Cerebellar cortex (tissue), 1 donor: ENCODE data around the gene SOX21.
"Not testable (repeated sequence)": the region's sequence is repeated elsewhere in the genome, so short reads cannot be mapped to it uniquely, and the experiment has no call there.

Source experiments
- DNase-seq: peaks from one replicate; pipeline ENCODE4 v3.0.0-alpha.2; 2015; ENCODE audit warnings: low spot score

Gene SOX21

DNA sequence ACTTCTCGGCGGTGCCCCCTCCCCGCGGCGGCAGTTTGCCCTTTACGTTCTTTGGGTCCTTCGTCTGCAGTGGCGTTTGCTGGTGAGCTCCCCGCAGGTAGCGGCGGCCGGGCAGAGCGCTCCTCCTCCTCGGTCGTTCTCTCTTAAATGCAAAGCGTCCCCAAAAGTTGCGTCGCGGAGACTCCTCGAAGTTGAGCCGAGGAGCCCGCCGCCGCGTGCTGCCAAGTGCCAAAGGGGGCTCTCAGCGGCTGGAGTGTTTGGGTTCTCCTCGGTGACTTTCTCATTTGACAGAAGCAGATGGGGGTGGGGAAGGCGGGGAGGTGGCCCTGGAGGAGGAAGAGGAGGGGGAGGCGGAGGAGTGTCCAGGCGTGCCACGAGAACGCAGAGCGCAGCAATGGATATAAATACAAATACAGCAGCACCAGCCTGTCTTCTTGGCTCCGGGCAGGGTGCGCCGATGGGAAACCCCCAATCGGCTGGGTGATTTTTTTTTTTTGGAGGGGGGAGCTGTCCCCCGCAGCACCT is at the start of gene SOX21:
Gene SOX21, minus strand, starts transcription at position 259 of the 525 bp plus-strand sequence. CDS start 496 bp downstream, outside the sequence.
- no peak for DNase-seq

DNA sequence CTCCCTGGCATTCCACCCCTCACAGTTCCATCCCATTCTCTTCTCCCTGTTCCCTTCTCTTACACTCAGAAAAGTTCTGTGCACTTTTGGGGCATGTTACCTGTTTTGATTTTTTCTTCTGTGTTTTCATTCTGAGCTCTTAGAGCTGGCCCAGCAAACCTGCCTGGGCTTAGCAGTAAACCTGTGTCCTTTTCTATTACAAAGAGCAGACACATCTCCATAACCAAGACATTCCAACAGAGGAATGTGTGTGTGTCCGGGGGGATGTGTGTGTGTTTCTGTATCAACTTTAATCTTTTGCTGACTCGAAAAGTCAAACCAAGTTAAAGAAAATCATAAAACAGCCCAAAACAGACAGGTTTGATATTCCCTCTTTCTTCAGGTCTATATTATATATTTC is 49.1 kb upstream of the SOX21 start:
- no peak for DNase-seq

DNA sequence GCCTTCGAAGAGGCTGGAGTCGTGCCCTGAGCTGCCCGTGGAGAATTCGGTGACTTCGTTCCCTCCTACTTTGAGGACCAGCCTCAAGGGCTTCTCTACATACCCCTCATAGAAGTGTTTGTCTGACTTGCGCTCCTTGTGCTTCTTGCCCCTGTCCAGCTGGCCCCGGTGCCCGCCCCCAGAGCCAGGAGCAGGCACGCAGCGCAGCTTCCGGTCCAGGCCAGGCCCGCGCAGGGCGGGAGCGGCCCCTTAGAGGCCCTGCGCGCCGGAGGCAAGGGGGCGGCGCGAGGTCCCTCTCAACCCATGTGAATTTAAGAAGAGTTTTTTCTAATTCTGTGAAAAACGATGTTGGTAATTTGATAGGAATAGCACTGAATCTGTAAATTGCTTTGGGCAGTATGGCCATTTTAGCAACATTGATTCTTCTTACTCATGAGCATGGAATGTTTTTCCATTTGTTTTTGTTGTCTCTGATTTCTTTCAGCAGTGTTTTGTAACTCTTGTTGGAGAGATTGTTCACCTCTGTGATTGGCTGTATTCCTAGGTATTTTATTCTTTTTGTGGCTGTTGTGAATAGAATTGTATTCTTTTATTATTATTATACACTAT is 46.9 kb upstream of the SOX21 start:
- no peak for DNase-seq

DNA sequence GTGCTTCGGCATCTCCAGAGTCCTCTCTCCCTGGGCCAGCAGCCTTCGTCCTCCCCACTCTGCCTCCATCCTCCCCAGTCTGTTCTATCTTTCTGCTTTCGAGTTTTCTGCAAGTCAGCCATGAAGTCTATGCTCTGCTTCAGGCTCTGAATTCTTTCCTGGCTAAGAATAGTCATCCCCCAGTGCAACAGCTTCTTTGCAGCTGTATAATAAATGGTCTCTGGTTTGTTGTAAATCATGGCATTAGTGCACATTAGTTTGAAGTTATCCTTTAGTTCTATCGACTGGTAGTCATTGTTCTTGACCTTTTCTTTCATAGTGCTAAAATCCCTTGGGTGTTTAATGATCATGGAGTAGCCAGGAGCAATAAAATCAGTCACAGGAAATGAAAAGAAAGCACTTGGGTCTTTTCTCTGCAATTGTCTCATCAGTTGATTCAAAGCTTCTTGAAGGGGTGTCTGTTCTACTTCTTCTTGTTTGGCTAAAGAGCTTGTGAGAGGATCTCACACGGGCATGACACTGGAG is 46.2 kb upstream of the SOX21 start:
- DNase-seq = no peak

DNA sequence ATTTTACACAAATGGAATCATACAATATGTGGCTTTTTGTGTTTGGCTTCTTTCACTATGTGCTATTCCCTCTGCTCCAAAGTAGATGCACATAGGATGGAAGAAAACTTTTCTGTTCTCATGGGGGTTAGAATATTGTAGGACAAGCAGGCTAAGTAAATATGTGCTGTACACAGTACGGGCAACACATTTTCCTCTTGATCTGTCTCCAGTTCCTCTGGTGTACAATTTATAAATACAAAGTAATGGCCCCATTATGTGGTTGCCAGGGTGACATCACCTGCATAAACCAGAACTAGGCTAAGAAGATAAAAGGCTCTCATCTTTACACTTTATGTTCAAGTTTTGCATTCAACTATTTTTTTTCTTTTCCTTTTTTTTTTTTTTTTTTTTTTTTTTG is 41.0 kb upstream of the SOX21 start:
- DNase-seq = no peak

DNA sequence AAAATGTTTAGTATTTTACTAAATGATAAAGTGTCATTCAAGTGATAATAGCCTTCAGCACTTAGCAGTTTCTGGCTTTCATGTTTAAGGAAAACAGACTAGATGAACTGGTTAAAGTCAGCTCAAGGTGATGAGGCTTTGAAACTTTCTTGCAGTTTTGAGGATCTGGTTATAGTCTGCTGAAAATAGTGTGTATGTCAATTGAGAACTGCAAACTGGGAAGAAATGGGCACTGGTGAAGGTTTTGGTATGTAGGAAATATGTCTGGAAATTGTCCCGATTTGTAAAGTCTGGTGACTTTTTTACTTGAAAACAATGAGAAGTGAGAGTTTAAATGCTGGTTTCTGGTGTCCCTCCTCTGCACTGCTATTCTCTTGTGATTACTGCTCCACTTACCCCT is 36.8 kb upstream of the SOX21 start:
- DNase-seq = no peak

DNA sequence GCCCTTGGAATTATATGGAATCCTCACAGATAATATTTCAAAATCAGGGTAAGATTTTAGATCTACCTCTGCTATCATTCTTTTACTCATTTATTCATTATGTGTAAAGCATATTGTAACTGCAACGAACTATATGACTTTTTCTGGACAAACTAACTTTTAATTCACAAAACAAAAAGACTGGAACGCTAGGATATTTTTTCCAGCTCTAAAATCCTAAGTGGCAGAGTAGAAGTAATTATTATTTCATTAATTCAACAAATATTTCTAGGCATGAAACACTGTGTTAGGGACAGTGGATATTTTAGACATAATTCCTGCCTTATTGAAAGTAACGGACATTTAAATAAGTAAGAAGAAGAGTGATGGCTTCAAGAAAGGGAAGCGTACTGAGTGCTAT is 26.9 kb upstream of the SOX21 start:
- DNase-seq = no peak

DNA sequence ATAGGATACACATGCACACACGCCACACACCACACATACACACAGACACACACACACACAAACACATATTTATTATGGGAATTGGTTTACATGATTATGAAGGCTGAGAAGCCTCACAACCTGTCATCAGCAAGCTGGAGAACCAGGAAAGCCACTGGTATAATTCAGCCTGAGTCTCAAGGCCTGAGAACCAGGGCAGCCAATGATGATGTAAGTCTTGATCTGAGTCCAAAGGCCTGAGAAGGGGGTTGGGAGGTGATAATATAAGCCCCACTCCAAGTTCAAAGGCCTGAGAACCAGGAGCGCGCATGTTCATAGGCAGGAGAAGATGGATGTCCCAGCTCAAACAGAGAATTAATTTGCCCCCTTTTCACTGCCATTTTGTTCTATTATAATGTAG is 18.7 kb upstream of the SOX21 start:
- no peak for DNase-seq

DNA sequence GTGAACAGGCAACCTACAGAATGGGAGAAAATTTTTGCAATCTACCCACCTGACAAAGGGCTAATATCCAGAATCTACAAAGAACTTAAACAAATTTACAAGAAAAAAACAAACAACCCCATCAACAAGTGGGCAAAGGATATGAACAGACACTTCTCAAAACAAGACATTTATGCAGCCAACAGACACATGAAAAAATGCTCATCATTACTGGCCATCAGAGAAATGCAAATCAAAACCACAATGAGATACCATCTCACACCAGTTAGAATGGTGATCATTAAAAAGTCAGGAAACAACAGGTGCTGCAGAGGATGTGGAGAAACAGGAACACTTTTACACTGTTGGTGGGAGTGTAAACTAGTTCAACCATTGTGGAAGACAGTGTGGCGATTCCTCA is 17.6 kb upstream of the SOX21 start:
- not testable (repeated sequence) for DNase-seq

DNA sequence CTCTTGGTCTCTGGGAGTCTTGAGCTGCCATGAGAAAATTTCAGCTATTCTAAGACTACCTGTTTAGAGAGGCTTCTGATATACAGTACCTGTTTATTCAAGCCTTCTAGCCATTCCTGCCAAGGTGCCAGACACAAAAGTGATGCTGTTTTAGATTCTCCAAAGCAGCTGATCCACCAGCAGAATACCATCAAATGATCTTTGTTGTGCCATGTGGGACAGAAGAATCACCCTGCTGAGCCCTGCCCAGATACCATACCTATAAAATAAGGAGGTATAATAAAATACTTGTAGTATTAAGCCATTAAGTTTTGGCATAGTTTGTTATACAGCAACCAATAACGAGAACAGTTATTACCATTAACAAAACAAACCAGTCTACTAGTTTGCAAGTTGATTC is 14.1 kb upstream of the SOX21 start:
- no peak for DNase-seq

DNA sequence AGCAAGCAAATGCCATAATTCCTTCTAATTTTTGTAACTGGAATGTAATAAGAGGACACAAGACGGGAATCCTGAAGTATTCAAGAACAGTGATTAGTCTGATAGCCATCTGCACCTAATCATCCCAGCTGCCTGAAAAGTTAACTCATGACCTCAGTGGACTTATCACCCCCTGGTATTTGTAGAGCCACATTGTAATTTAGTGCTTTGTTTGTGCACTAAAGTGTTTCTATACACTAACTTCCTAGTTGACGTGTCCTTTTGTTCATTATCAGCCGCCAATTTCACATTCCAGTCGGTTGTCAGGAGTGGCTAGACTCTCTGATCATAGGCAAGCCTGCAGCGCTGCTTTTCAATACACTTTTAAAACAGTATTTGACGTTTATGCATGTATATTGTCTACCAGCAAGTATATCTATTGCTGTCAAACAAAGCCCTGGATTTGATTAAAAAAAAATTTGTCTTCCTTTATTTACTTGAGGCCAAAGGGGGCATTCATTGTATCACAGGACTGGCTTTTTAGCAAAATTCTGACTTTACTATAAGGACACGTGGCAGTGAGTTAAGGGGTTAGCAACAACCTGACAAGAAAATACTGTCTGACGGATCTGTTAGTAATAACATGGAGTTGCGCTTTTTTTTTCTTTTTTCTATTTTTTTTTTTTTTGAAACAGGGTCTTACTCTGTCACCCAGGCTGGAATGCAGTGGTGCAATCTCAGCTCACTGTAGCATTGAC is 10.4 kb upstream of the SOX21 start:
- no peak for DNase-seq

DNA sequence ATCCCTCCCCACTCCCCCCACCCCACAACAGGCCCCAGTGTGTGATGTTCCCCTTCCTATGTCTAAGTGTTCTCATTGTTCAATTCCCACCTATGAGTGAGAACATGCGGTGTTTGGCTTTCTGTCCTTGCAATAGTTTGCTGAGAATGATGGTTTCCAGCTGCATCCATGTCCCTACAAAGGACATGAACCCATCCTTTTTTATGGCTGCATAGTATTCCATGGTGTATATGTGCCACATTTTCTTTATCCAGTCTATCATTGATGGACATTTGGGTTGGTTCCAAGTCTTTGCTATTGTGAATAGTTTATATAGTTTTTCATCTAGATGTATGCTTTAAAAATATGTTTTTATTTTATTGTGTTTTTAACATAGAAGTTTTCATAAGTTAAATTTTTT is 6.4 kb upstream of the SOX21 start:
- DNase-seq = not testable (repeated sequence)

DNA sequence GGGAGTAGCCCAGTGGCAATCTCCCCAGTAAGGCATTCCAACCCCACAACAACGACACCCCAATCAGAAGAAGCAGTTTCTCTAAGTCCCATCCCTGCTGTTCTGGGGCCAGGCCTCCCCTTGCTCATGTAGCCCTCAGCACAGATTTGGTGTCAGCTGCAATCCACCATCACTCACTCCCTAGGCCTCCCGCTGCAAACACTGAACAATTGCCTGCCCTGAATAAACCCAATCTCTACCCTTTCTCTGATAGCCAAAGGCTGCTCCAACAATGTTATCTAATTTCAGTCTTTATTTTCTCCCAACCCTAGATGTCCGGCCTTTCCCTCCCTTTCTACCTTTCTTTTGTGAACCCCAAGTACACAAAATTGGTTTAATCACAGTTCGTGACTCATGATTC is 5.6 kb upstream of the SOX21 start:
- no peak for DNase-seq

DNA sequence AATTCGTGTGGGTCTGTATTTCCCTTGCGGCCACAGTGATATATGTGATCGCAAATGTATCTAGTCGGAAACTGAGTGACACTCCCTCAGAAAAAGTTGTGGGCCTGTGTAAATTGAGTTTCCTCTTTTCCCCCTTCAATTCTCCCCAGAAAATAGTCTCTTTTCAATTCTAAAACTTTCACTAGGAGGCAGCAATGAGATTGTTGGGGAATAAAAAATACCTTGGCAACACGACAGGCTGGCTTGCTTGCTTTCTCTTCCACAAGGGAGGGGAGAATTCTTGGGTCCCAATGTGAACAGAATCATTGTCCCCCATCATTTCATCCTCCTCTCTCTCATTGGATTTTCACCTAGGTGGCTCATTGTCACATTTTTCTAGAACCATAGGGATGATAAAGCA is 3.7 kb upstream of the SOX21 start:
- DNase-seq = no peak

DNA sequence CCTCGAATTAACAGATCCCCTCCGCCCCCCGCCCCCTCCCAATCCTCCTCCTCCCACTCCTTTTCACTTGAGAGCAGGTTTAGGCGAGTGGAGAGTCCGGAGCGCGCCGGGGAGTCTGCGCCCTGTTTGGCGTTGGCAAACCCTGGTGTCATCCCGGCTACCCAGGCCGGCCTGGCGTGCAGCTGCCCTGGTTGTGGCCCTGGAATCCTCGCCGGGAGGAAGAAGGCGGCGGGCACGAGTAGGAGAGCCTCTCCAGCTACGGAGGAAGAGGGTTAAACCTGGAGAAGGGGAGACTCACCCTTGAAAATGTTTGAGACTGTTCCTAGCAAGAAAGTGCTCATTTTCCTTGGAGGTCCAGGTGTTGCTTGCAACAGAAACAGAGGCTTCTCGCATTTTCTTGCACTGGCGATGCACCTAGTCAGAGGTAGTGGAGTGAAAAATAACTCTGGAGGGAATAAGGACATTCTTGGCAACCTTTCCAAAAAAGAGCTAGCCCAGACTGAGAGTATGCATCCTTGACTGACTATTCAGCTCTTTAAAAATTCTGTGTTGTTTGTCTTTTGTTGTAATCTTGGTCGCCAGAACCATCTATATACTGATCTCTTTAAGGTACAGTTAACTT is 1.3 kb upstream of the SOX21 start:
- no peak for DNase-seq

DNA sequence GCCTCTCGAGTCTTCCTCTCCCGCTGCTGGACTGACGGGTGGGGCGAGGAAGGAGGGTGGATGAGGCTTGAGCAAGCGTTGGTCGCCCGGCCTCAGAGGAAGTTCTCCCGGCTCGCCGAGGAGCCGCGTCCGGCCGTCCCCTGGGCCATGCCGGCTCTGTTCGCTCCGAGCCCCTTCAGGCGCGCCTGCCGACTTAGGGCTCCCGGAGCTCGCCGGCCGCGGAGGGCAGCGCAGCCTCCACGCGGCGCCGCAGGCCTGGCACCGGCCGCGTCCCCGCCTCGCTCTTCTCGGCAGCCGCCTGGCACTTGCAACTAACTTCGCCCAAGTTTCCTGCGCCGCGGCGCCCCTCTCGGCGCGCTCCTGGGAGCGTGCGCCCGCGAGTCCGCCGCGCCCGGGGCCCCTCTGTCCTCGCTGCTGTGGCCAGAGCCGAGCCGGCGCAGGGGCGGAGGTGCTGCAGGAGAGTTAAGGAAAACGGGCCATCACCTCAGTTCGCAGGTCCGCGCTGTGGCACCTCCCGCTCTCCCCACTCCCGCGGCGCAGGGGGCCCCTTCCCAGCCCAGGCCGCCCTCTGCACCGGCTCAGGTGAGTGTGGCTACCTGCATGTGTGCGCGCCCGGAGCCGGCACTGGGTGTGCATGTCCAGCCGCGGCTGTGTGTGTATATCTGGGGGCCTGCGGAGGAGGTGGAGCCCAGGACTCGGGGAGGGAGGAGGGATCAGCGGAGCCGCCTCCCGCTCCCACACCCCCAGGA is 641 bp upstream of the SOX21 start:
- no peak for DNase-seq

DNA sequence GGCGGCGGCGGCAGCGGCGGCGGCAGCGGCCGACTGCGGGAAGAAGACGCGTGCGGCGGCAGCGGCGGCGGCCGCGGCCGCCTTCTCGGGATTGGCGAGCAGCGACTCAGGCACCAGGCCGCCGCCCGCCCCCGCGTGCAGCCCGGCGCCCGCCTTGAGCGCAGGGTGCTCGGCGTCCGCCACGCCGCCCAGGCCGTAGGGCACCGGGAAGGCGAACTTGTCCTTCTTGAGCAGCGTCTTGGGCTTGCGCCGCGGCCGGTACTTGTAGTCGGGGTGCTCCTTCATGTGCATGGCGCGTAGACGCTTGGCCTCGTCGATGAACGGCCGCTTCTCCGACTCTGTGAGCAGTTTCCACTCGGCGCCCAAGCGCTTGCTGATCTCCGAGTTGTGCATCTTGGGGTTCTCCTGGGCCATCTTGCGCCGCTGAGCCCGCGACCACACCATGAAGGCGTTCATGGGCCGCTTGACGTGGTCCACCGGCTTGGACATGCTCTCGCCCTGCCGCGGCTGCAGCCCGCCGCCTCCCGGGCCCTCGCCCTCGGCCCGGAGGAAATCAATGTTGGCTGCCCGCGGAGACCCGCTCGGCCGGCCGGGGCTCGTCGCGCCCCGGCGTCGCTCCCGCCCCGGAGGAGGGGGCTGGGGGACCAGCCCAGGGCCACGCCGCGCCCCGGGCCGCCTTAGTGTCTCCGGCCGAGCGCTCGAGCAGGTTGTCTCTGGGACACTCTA is 621 bp downstream of the SOX21 start:
- DNase-seq = no peak

DNA sequence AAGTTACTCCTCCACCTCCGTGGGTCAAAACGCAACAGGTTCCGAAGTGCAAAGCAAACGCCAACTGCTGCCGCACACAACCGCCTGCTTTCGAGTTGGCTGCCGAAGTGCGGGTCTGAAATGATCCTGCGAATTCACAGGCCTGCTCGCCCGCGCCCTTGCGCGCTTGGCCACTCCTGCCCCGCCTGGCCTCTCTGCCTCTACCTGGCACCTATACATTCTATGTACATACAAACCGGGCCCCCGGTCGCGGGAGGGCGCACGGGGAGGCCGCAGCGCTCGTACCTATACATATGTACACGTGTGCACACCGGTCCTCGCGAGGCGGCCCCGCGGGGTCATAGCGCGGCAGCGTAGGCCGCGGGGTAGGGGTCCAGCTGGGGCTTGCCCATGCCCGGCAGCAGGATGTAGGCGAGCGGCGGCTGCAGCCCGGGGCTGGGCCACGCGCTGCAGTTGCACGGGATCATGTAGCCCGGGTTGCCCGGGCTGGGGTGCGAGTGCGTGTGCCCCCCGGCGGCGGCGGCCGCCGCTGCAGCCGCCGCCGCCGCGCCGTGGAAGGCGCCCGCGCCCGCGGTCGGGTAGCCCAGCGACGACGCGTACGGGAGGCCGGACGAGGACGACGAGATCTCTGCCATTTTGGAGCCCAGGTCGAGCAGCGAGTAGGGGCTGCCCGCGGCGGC is 1.3 kb downstream of the SOX21 start:
- DNase-seq = no peak

DNA sequence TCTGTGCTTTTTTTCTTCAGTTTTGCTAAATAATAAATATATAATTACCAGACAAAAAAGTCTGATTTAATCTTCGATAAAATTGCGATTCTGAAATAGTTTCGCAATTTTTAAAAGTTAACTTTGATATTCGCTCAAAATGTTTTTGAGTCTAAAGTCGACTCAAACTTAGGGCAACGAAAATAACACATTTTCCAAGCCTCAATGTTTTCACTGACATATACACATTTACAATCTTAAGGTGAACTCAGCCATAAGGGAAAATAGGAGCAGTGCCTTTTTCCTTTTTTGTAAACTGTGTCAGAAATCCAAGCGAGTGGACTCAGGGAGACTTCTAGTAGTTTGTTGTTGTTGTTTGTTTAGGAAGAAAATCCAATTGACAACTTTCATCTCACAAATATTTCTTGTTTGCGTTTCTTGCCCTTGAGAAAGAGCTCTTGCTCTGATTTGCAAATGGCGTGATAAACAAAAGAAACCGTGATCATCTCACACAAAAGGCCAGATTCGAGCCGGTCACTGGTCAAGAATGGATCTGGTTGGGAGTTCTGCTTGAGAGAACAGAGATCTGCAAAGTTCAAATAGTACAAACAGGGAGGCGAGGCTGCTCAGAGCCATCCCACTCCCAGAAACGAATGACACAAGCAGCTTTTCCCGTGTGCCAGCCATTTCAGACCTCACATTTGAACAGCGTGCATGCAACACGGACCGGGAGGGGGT is 2.1 kb downstream of the SOX21 start:
- no peak for DNase-seq
